Jurkat, Clone E6-1 (cell line): Measurements from ENCODE around the gene ZNF423.

Experiments used
- DNase-seq: peaks from one replicate; pipeline ENCODE4 v3.0.0-alpha.2; 2011; ENCODE audit warnings: low read depth, low spot score
- H3K4me3 ChIP-seq: 2 replicates; pipeline ENCODE4 v1.5.1; 2011; ENCODE audit warnings: mild to moderate bottlenecking, low read length, control low read depth, moderate library complexity

ZNF423 gene

DNA sequence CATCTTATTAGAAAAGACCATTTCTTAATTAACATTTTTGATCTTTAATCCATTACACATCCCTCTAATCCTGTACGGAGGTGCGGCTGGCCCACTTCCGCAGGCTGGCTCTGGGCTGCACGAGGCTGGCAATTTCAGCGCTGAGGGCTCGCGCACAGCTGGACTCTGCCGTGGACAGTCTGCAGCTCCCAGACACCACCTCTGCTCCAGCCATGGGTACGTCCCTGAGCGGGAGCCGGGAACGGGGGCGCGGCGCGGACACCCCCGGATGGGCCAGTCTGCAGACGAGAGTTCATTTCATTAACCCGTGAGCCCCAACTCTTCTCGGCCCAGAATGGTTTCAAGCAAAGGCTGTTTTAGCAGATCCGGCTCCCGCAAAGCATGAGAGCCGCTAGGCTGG, 87.9 kb downstream of the ZNF423 start:
- H3K4me3 ChIP-seq = no peak overlapping the region
- no peak for DNase-seq

DNA sequence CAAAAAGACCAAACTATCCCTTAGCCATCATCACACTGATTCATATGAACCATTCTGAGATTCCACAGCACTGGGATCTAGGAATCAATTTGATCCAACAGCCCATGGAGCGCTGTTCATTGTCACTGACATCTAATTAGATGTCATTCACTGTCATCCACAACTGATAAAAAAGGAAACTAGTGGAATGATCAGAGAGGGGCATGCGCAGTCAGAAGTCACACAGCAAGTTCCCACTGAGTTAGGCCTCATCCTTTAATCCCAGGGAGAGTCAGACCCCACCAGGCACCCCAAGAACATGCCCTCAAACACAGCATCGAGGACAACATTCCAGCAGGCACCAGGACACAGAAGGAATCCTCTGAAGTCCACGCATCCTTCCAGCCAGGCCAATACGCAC, 88.5 kb downstream of the ZNF423 start:
- no peak for DNase-seq
- no peak overlapping the region for H3K4me3 ChIP-seq

DNA sequence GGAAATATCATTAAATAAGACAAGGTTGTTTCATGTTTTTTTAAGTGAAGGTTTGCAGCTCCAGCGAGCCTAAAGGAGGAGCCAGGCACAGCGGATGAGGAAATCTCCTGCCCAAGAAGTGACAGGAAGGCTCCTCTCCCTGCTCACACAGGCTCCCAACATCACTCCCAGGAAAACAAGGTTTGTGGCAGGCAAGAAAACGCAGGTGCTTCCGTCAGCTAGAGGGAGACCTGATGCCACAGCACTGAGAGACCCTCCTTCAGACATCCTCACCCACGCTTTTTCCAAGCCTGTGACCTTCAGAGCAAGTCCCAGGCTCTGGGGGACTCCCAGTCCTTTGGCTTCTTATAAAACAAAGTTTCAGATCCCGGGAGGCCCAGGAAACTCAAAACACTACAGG, 89.7 kb downstream of the ZNF423 start:
- H3K4me3 ChIP-seq = no peak overlapping the region
- no peak for DNase-seq

DNA sequence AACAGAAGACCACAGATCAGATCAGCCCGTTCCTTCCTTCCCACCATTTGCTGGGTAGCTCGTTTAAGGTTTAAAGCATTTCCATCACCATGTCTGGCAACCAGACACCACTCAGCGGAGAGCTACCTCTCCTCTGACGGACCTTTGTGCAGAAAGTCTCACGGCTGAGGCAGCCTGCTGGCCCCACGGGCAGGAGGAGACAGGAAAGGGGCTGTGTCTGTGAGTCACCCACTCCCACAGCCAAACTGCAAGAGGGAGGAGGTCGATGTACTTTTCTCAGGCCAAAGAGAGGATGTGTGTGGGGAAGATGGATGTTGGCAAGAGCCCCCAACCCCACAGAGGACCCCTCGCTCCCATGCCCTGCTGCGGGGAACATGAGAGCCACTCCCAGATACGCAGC, 92.1 kb downstream of the ZNF423 start:
- H3K4me3 ChIP-seq = no peak overlapping the region
- no peak for DNase-seq

DNA sequence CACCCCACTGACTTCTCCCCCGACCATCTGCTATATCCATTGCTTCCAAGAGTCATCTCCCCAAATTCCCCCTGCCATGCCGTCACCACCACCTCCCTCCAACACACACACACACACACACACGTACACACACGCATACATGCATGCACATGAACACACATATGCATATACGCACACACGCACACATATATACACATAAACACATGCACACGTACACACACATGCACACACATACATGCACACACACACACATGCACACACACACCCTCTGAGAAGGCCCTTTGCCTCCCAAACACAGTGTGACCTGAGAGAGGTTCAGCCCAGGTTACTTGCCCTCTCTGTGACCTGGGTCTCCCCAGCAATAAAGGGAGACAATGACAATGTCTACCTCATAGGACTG, 95.1 kb downstream of the ZNF423 start:
- DNase-seq = no peak

DNA sequence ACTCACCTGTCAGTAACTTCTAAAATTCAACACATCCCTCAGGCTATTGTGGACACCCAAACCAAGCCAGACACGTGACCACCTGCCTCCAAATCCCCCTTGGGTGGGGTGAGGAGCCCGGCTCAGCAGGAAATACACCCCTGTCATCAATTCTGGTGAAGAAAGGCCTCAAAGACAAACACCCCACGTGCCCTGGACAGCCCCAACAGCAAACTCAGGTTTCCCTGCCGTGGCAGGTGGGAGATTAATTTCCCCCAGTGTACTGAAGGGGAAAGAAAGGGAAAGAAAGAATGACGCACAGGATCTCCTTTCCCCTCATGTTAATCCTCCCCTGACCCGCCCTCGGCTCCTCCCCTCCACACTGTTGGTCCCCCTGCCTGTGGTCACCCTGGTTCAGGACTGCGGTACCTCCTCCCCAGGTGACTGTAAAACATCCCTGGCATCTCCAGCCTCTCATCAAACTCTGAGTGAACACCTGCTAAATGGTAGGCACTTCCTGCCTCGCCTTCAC, 98.3 kb downstream of the ZNF423 start:
- H3K4me3 ChIP-seq = no peak overlapping the region
- DNase-seq = no peak

More for the DNA sequence above, 95.1 kb downstream of the ZNF423 start:
- H3K4me3 ChIP-seq = no peak overlapping the region

DNA sequence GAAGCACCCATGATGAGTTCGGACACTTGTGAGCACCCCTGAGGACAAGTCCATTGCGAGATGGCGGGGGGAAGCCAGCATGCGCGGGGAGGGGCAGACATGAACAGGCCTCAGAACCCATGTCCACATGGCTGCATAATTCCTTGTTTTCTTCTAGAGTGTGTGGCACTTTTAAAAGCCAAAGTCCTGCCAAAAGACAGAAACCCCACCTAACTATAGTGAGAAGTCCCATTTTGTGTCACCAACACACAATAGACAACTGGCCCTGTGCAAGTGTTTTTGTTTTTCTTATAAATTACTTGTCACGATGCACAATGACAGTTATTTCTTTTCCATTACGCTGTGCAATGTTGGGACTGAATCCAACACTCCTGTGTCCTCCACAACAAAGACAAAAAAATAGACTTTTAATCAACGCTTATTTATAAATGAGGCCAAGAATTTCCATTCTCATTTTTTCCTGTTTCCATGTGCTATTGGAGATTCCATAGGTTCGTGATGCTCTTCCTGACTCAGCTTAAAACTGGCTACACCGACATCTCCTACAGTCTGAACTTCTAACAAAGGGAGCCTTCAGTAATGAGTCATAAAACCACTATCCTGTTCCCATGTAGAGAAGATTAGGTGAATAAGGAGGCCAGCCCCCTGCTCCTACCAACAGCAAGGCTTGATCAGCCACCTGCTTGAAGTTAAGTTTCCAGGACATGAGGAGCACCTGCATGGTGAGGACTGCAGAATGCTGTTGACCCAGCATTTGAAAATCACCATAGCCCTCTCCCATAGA, 98.9 kb downstream of the ZNF423 start:
- DNase-seq = no peak

DNA sequence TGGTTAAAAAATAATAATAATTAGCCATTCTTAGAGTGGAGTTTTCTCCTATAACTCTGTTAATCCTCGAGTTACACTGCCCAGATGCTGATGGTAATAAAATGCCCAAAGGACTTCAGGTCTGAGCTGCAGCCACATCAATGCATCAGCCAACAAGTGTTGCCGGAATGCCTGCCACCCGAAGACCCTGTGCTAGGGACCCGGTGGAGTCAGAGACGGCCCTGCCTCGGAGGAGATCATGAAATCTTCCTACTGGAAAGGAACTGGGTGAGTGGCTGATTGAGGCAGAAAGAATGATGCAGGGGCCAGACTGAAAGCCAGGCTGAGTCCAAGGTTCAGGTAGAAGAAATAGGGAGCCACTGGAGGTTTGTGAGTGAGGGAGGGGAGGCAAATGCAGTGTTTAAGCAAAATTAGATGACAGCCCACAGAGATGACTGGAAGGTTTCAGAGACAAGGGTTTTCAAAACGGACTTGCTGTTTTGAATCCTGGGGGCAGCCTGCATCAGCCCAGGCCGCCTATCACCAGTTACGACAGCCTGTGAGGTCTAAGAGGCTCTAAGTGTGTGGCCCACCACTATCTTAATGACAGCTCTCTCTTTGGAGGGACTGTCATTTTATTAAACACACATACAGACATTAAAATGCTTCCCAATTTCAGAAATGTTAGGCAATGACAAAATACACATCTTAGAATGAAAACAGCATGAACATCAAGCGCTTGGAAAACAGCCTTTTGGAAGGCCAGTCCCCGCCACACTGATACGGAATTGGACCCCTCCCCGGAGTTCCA, 100.0 kb downstream of the ZNF423 start:
- DNase-seq = no peak
- no peak overlapping the region for H3K4me3 ChIP-seq

More for the DNA sequence above, 98.9 kb downstream of the ZNF423 start:
- H3K4me3 ChIP-seq = no peak overlapping the region

DNA sequence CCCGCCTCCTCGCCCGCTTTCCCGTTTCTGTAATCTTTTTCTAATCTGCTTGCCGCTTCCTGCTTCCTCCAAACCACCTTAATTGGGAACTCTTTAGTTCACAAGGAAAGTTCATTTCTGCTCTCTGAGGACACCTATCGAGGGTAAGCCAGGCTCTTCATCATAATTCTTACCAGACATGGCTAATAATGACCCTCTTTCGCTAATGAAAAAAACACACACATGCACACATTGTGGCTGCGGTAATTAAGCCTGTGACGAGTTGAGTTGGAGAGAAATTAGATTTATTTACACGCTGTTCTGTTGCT, 100.6 kb downstream of the ZNF423 start:
- no peak overlapping the region for H3K4me3 ChIP-seq
- DNase-seq = no peak

DNA sequence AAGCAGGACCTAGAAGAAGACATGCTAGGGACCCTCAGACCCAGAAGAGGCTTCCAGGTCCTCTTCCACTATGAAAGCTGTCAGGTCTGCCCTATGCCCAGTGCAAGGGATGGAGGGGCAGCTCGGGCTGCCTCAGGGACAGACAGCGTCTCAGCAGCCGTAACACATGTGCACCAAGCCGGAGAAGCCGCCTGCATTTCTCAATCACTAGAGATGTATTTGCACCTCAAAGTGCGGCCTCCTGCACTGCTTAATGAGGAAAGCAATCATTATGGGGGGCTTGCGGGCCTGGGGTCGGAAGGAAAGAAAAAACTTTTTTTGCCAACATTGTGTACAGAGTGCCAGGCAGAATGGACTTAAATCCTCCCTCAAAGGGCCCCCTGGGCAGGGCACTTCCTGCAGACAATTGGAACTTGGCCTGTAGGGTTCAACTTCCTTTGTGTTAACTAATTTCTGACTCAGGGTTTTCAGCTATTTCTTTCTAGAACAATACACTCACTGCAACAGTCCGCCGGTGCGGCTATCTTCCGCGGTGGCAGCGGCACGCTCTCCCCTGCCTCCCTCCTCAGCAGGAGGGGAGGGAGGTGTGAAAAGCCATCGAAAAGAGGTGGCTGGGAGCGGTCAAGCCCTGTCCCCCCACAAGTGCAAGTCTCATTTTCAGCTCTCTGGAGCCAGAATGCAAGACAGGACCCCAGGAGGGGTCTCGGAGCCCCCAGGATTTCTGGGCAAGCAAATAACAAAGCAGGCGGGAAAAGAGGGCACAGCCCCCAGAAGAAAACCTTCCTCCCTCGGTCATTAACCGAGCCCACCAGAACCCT, 101.2 kb downstream of the ZNF423 start:
- H3K4me3 ChIP-seq = no peak overlapping the region
- no peak for DNase-seq

DNA sequence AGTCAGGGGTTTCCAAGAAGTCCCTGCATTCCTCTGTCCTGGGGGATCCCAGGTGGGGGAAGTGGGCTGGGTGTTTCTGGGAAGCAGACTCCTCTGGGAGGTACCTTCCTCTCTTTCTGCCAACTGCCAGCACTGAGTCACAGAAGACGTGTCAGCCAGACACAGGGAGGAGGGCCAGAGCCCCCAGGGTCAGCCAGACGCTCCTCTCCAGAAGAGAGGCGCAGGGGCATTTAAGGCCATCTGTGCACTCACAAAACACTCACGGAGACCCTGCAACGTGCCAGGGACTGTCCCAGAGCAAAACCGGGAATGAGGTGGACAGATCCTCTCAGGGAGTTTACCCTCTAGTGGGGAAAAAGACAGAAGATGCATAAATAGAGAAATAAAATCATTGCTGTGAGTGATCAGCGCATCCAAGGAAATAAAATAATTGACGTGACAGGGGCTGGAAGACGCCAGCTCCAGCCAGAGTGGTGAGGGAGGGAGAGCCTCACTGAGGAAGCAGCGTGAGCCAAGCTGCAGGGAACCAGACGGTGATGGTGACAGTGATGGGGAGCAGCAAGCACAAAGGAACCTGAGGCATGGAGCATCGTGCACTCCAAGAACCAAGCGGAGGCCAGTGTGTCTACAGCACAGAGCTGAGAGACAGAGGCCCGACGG, 105.4 kb downstream of the ZNF423 start:
- no peak for DNase-seq

DNA sequence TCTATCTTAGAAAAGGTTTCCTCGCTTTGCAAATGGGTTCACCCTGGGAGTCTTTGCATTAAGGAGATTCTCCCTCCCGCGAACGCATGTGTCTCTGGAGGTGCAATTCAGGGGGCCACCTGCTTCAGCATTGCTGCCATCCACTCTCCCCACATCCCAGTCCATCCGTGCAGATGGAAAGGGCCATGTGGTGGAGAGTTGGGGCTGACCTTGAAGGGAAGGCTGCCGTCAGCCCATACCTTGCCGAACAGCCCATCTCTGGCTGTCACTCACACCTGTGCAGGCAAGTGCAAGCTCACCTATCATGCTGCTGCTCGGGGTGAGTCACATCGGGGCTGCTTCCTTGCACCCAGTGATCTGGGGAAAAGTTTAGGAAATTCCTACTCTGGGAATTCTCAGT, 106.1 kb downstream of the ZNF423 start:
- DNase-seq = no peak

More for the DNA sequence above, 105.4 kb downstream of the ZNF423 start:
- no peak overlapping the region for H3K4me3 ChIP-seq

DNA sequence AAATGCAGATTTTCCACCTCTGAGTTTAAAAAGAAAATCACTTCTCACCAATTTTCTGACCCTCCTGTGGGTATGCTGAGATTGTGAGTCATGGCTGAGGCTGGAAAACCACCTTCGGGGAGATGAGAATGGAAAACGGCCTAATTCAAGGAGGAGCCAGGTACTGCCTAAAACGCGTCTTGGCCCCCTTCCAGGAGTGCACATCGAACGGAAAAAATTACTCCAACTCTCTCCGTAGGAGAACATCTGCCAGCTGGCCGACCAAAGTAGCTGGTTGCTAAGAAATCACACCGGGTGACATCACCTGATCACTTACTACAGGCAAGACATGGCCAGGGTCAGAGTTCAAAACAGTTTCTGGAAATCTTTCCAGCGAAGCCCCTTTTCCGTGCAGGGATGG, 107.6 kb downstream of the ZNF423 start:
- no peak for DNase-seq

More for the DNA sequence above, 106.1 kb downstream of the ZNF423 start:
- no peak overlapping the region for H3K4me3 ChIP-seq

DNA sequence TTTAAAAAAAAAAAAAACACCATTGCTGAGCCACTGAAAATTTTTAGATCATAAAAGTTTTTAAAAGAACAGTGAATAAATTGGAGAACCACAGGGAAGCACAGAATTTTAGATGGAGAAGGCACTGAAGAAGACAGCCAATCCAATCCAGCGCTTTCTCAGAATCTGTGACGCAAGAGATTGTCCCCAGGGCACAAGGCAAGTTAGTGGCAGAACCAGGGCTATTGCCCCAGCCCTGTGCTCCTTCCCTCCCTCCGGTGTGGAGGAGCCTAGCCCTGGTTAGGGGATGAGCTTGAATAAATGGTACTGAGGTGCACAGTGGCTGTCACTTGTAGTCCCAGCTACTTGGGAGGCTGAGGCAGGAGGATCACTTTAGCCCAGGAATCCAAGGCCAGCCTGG, 108.3 kb downstream of the ZNF423 start:
- no peak overlapping the region for H3K4me3 ChIP-seq
- no peak for DNase-seq

More for the DNA sequence above, 107.6 kb downstream of the ZNF423 start:
- H3K4me3 ChIP-seq = no peak overlapping the region

DNA sequence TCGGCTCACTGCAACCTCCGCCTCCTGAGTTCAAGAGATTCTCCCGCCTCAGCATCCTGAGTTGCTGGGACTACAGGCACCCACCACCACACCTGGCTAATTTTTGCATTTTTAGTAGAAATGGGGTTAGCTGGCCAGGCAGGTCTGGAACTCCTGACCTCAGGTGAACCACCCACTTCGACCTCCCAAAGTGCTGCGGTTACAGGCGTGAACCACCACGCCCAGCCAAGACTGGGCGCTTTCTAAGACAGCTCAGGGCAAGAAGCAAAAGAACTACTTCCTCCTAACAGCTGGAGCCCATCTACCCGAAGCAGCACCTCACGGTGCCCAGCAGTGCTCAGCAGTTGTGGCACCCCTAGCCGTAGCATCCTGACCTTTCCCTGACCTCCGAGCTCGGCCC, 109.4 kb downstream of the ZNF423 start:
- no peak for DNase-seq
- H3K4me3 ChIP-seq = no peak overlapping the region

DNA sequence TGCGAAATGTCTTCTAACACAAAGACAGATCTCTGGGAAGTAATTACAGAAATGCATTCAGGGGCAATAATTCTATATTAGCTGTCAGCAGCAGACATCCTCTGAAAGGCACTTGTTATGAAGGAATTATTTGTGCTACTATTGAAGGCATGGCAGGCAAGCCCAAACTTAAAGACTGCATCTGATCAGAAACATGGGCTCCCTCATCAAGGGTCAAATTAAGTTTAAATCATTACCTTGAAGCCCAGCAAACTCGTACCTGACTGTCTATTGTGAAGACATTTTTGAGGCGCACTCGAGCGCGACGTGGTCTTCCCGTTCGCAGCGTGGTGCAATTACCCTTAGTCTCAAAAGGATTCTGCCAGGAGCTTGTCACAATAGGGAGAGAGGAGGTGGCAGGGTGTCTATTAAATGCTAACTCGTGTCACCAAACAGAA, 110.6 kb downstream of the ZNF423 start:
- no peak for DNase-seq
- H3K4me3 ChIP-seq = no peak overlapping the region

DNA sequence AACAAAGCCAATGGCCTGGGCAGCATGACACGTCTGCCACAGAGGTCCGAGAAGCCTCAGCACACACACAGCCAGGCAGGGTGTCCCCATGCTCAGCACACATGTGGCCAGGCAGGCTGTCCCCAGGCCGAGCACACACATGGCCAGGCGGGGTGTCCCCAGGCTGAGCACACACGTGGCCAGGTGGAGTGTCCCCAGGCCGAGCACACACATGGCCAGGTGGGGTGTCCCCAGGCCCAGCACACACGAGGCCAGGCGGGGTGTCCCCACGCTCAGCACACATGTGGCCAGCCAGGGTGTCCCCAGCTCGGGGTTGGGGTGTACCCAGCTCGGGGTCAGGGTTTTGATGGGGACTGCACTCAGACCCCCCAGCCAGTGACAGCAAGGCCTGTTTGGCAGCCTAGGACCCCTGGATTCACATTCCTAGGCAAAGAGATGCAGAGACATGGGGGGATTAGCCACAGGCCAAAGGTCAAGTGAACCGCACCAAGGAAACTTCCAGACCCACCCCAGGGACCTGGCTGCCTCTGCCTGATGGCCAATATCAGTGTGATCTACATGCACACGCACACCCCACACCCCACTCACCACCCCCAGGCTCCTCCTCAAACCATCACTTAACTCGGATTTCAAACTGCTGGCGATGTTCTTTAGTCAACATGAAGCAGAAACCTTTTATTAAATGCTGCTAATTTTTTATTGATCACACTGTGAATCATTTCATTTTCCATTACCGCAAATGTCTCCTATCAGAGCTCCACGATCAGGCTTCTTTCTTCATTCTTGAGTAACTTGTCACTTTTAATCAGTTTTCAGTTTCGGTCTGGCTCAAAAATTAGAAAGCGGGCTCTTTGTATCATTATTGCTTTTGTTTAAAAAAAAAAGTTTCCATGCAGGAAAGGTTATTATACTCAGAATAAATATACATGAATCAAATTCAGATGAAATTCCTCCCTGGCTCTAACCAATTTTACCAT, 111.4 kb downstream of the ZNF423 start:
- DNase-seq = no peak
- H3K4me3 ChIP-seq = no peak overlapping the region

DNA sequence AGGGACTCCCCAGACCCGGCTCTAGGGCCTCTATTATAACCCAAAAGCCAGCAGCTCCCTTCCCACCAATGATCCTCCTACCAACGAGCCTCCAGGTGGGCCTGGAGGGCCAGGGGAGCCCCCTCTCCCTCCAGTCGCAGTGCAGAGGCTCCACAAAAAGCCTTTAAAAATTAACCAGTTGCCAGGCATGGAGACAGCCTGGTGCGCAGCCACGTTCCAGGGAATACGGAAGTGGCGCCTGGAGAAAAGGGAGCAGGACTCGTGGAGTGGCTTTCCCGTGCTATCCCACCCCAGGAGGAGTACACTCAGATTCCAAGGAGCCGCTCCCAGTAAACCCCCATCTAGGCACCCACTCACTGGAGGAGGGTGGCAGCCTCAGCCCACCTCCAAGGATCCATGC, 112.3 kb downstream of the ZNF423 start:
- no peak overlapping the region for H3K4me3 ChIP-seq
- DNase-seq = no peak
